ENCODE results near the gene FMN1. TPM values are rescaled to one million over a fixed set of nuclear protein-coding genes. Genes with fewer than 3 reads are reported as not detected.

The FMN1 gene
- total RNA-seq, 2 donors from 2014 or later: 13.7 to 17.1 TPM

DNA sequence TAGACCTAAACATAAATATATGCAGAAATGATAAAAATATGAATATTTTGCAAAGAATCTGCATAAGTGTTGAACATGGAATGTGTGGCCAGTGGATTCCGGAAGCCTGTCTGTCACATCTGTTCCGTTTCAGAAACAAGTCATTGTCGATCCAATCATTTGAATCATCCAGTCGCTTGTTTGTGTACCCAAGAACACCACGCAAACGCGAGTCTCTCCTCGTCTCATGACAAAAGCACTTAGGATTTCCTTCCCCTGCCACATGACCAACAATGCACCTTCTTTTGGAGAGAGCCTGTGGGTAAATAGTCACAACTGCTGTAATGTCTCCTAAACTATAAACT lies 80.2 kb downstream of the FMN1 start:
- H3K4me3 ChIP-seq: no peak overlapping the region
- H3K27me3 ChIP-seq: no peaks in the 10 kb centered on the region
- no peak for DNase-seq
- H3K4me1 ChIP-seq: no peaks in the 10 kb centered on the region
- no peak overlapping the region for H3K27ac ChIP-seq
- intact Hi-C loops (cut with DNase I): no loop called here
- no peaks in the 10 kb centered on the region for H3K36me3 ChIP-seq (replicated peaks in 1 of 2; ENCODE audit: insufficient read depth in 1 of 2, low read depth in 2 of 2)
- TF ChIP-seq, protein P1, sequence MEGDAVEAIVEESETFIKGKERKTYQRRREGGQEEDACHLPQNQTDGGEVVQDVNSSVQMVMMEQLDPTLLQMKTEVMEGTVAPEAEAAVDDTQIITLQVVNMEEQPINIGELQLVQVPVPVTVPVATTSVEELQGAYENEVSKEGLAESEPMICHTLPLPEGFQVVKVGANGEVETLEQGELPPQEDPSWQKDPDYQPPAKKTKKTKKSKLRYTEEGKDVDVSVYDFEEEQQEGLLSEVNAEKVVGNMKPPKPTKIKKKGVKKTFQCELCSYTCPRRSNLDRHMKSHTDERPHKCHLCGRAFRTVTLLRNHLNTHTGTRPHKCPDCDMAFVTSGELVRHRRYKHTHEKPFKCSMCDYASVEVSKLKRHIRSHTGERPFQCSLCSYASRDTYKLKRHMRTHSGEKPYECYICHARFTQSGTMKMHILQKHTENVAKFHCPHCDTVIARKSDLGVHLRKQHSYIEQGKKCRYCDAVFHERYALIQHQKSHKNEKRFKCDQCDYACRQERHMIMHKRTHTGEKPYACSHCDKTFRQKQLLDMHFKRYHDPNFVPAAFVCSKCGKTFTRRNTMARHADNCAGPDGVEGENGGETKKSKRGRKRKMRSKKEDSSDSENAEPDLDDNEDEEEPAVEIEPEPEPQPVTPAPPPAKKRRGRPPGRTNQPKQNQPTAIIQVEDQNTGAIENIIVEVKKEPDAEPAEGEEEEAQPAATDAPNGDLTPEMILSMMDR (IDR thresholded peaks at IDR 0.05): no peak
- TF ChIP-seq POLR2A (IDR thresholded peaks at IDR 0.05): no peak
- 67 to 68% methylated on average over 8 of the region's 8 CpGs for WGBS, 2 donors
- H3K9me3 ChIP-seq: no peaks in the 10 kb centered on the region
- ATAC-seq: no peak

DNA sequence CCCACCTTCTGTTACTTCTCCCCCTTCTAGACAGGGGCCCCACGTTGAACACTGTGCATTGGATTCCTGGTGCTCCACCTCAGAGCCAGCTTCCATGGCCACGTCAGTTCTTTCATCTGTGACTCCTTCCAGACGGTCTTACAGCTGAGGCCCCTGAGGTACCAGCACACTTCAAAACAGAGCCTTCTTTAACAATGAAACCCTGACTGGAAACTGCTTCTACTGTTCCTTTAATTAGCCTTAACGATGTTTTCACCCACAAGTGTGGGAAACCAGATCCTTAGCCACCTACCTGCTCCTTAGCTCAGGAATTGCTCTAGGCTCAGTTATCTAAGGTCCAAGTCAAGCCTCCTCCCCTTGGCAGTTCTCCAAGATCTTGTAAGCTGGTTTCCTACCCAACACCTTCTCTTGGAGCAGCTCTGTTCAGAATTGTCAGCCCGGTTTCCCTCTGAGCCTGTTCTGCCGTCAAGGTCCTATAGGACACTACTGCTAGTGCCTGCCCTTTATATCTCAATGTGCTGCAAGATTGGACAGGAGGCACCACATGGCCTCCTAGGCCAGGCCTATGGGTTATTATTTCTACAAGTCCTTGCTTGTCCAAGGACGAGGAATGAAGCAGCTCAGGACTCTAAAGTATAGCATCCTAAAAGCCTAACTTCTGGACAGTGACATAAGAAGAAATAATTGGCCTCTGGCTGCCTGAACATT lies 80.7 kb downstream of the FMN1 start:
- Histone ChIP-seq H3K4me1 (no peaks in the 10 kb centered on the region), H3K4me3 (no peak overlapping the region), H3K27ac (no peak overlapping the region), H3K36me3 (replicated peaks in 1 of 2; ENCODE audit: insufficient read depth in 1 of 2, low read depth in 2 of 2) (no peaks in the 10 kb centered on the region), H3K9me3 (no peaks in the 10 kb centered on the region), H3K27me3 (no peaks in the 10 kb centered on the region)
- intact Hi-C loops (cut with DNase I): no loop called here
- WGBS, 2 donors: 68 to 75% methylated on average over 7 of the region's 7 CpGs
- ATAC-seq (no peak), DNase-seq (no peak)
- TF ChIP-seq, protein P1 (IDR thresholded peaks at IDR 0.05): no peak
- TF ChIP-seq POLR2A (IDR thresholded peaks at IDR 0.05): no peak

DNA sequence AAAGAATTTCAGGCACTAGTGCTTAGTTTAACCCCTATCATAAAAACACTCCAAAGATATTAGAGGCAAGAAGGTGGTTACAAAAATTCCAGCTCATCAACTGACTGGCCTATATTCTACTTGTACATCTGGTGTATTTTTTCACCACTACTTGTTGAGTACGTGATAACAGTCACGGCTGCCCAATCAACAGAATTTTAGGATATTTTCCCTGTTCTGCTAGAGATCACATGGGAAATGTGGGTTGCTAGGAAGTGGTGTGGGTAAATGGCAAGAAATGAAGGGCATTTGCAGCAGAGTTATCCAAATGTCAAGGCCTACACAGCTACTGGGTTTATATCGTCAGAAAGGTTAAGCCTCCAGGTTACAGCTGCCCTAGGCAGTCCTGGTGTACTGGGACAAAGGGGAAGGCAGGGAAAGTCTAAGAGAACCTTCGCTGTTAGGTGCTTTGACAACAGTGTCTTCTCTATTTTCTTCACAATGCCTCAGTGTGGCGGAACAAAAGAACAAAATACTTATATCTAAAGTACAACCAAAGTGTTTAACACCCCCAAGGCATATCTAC lies 81.9 kb downstream of the FMN1 start:
- no peaks in the 10 kb centered on the region for H3K36me3 ChIP-seq (replicated peaks in 1 of 2; ENCODE audit: insufficient read depth in 1 of 2, low read depth in 2 of 2)
- no peaks in the 10 kb centered on the region for H3K4me1 ChIP-seq
- ATAC-seq (no peak), DNase-seq (no peak)
- H3K9me3 ChIP-seq: no peaks in the 10 kb centered on the region
- H3K4me3 ChIP-seq: no peak overlapping the region
- 71 to 73% methylated on average over 5 of the region's 5 CpGs for WGBS, 2 donors
- H3K27me3 ChIP-seq: no peaks in the 10 kb centered on the region
- no peak for TF ChIP-seq POLR2A (IDR thresholded peaks at IDR 0.05)
- TF ChIP-seq, protein P1 (IDR thresholded peaks at IDR 0.05): no peak
- intact Hi-C loops (cut with DNase I): no loop called here
- H3K27ac ChIP-seq: no peak overlapping the region

DNA sequence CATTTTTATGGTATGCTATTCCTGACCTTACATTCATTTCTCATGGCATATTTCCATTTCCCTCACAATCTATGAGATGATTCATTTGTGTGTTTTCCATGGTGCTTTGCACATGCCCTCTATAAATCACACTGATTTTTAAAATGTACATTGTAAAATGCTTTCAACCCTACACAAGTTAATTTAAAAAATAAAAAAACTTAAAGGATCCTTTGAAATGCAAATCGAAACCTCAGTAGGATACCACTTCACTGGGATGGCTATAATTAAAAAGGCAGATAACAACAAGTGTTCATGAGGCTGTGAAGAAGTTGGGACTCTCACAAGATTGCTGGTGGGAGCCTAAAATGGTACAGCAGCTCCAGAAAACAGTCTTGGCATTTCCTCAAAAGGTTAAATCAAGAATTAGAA lies 83.5 kb downstream of the FMN1 start:
- ATAC-seq (no peak), DNase-seq (no peak)
- WGBS, 2 donors: 38 to 52% methylated on average over 1 of the region's 1 CpG
- Histone ChIP-seq H3K4me1 (no peaks in the 10 kb centered on the region), H3K27me3 (no peaks in the 10 kb centered on the region), H3K27ac (no peak overlapping the region), H3K4me3 (no peak overlapping the region), H3K36me3 (replicated peaks in 1 of 2; ENCODE audit: insufficient read depth in 1 of 2, low read depth in 2 of 2) (no peaks in the 10 kb centered on the region), H3K9me3 (no peaks in the 10 kb centered on the region)
- TF ChIP-seq, protein P1 (IDR thresholded peaks at IDR 0.05): no peak
- TF ChIP-seq POLR2A (IDR thresholded peaks at IDR 0.05): no peak
- intact Hi-C loops (cut with DNase I): no loop called here

DNA sequence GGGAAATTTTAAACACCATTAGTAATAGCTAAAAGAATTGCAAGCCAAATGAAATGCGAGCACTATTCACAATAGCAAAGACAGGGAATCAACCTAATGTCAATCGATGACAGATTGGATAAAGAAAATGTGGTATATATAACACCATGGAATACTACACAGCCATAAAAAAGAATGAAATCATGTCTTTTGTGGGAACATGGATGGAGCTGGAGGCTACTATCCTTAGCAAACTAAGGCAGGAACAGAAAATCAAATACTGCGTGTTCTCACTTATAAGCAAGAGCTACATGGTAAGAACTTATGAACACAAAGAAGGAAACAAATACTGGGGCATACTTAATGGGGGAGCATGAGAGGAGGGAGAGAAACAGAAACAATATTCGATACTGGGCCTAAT lies 85.2 kb downstream of the FMN1 start:
- no peak for TF ChIP-seq POLR2A (IDR thresholded peaks at IDR 0.05)
- TF ChIP-seq, protein P1 (IDR thresholded peaks at IDR 0.05): no peak
- WGBS, 2 donors: 84 to 93% methylated on average over 4 of the region's 4 CpGs
- H3K27ac ChIP-seq: no peak overlapping the region
- no peaks in the 10 kb centered on the region for H3K36me3 ChIP-seq (replicated peaks in 1 of 2; ENCODE audit: insufficient read depth in 1 of 2, low read depth in 2 of 2)
- no peaks in the 10 kb centered on the region for H3K27me3 ChIP-seq
- intact Hi-C loops (cut with DNase I): no loop called here
- H3K4me3 ChIP-seq: no peak overlapping the region
- no peak for ATAC-seq
- H3K4me1 ChIP-seq: no peaks in the 10 kb centered on the region
- DNase-seq: no peak
- H3K9me3 ChIP-seq: no peaks in the 10 kb centered on the region

All from body of pancreas (tissue), 4 donors.